PC-9 (cell line): ENCODE results near the gene SETBP1. TPM values are rescaled to one million over a fixed set of nuclear protein-coding genes. Genes with fewer than 3 reads are reported as not detected.

ENCODE experiments used
- BruUV-seq: library from RNA; stranded (reverse); fragments of 400-500 nt; replicated peaks from 2 replicates; lab custom pipeline; 2021; lab: Mats Ljungman, UMichigan
- CTCF ChIA-PET: fragments of 300-600 bp; sonication (Branson Sonifier 250); formaldehyde crosslinking; loops from one replicate; lab custom pipeline; 2022; ENCODE audit warnings: antibody characterized with exemption; lab: Charles Lee
- POLR2A ChIA-PET: fragments of 300-600 bp; sonication (Branson Sonifier 250); formaldehyde crosslinking; loops from one replicate; lab custom pipeline; 2022; ENCODE audit warnings: antibody characterized with exemption; ENCODE audit not compliant: unreplicated experiment; lab: Charles Lee
- DNase-seq, 2 experiments: peaks; one replicate each; pipeline versions ENCODE4 v3.0.0 to v3.0.0-alpha.2; 2015 to 2022; ENCODE audit warnings: mixed read lengths in 1 of 2
- H2AFZ ChIP-seq: fragments of 200-600 bp; sonication (generic); 2 replicates; pipeline ENCODE4 v1.8.1; 2017; ENCODE audit warnings: antibody characterized with exemption
- H3F3A ChIP-seq: fragments of 200-600 bp; sonication (generic); 2 replicates; pipeline ENCODE4 v1.8.1; 2017; ENCODE audit warnings: antibody characterized with exemption, mild to moderate bottlenecking, low read depth; ENCODE audit not compliant: insufficient read depth
- H3K27ac ChIP-seq: fragments of 200-600 bp; sonication (generic); 2 replicates; pipeline ENCODE4 v1.6.1; 2016; ENCODE audit warnings: mixed run types
- H3K27me3 ChIP-seq: fragments of 200-600 bp; sonication (generic); 2 replicates; pipeline ENCODE4 v1.6.1; 2016; ENCODE audit warnings: low read depth, mixed run types; ENCODE audit not compliant: insufficient read depth
- H3K36me3 ChIP-seq: fragments of 200-600 bp; sonication (generic); 2 replicates; pipeline ENCODE4 v1.6.1; 2016; ENCODE audit warnings: low read depth, mixed run types
- H3K4me1 ChIP-seq: fragments of 200-600 bp; sonication (generic); replicated peaks from 2 replicates; pipeline ENCODE4 v1.6.1; 2016; ENCODE audit warnings: mixed run types; ENCODE audit not compliant: insufficient read depth
- H3K4me2 ChIP-seq: fragments of 200-600 bp; sonication (generic); 2 replicates; pipeline ENCODE4 v1.6.1; 2017; ENCODE audit warnings: mixed run types
- H3K4me3 ChIP-seq: fragments of 200-600 bp; sonication (generic); 2 replicates; pipeline ENCODE4 v1.6.1; 2016; ENCODE audit warnings: mixed run types
- H3K79me2 ChIP-seq: fragments of 200-600 bp; sonication (generic); 2 replicates; pipeline ENCODE4 v1.6.1; 2017; ENCODE audit warnings: low read depth, mixed run types
- H3K9me2 ChIP-seq: fragments of 200-600 bp; sonication (generic); 2 replicates; pipeline ENCODE4 v1.8.1; 2017; ENCODE audit warnings: mild to moderate bottlenecking; ENCODE audit not compliant: insufficient read depth
- H3K9me3 ChIP-seq: fragments of 200-600 bp; sonication (generic); 2 replicates; pipeline ENCODE4 v1.8.1; 2016; ENCODE audit warnings: low read depth; ENCODE audit not compliant: insufficient read depth
- H4K20me1 ChIP-seq: fragments of 200-600 bp; sonication (generic); 2 replicates; pipeline ENCODE4 v1.8.1; 2017; ENCODE audit not compliant: insufficient read depth
- EZH2 ChIP-seq: fragments of 200-600 bp; sonication (generic); IDR thresholded peaks from 2 replicates; pipeline ENCODE4 v1.8.0; 2017; ENCODE audit warnings: antibody characterized with exemption, low read depth
- intact Hi-C: fragments of 100-400 bp; cut with micrococcal nuclease; formaldehyde crosslinking; loops from one replicate; pipeline ENCODE4 v1.10.0; 2022; ENCODE audit not compliant: unreplicated experiment
- total RNA-seq: library from RNA; stranded (reverse); gene quantifications from 2 replicates; pipeline ENCODE4 v1.2.3, GENCODE V29; 2021
- TF ChIP-seq, protein P1 (sequence below): fragments of 200-600 bp; sonication (generic); conservative IDR thresholded peaks from 2 replicates; pipeline ENCODE4 v1.6.1; 2017; ENCODE audit warnings: mixed run types, antibody characterized with exemption, mild to moderate bottlenecking, moderate library complexity

SETBP1 gene
- total RNA-seq, 1 experiment from 2014 or later, result 9.0 TPM

DNA sequence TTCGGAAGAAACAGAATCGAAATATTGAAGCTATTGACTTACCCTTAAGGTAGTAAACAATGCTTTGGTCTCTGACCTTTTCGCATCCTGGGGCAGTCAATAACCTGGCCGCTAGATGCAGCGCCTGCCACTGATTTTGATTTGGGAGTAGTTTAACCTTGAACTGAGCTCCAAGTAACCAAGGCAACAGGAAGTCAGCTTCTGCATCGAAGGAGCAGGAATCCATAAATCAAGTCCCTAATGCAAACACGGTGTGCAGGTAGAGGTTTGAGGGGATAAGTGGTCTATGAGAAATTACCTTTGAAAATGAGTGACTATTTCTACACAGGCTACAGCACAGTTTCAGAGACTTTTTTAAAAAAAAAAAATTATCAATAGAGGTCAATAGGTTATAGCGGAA is 353.5 kb downstream of the SETBP1 start:
- intact Hi-C loops, result no loop called here
- no peaks in the 10 kb centered on the region for H3K4me1 ChIP-seq
- H3K36me3 ChIP-seq, result no peaks in the 10 kb centered on the region
- TF ChIP-seq, protein P1, sequence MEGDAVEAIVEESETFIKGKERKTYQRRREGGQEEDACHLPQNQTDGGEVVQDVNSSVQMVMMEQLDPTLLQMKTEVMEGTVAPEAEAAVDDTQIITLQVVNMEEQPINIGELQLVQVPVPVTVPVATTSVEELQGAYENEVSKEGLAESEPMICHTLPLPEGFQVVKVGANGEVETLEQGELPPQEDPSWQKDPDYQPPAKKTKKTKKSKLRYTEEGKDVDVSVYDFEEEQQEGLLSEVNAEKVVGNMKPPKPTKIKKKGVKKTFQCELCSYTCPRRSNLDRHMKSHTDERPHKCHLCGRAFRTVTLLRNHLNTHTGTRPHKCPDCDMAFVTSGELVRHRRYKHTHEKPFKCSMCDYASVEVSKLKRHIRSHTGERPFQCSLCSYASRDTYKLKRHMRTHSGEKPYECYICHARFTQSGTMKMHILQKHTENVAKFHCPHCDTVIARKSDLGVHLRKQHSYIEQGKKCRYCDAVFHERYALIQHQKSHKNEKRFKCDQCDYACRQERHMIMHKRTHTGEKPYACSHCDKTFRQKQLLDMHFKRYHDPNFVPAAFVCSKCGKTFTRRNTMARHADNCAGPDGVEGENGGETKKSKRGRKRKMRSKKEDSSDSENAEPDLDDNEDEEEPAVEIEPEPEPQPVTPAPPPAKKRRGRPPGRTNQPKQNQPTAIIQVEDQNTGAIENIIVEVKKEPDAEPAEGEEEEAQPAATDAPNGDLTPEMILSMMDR, result no peak
- TF ChIP-seq EZH2, result no peak
- no peaks in the 10 kb centered on the region for H3K79me2 ChIP-seq
- H2AFZ ChIP-seq, result no peak overlapping the region
- H3F3A ChIP-seq, result no peaks in the 10 kb centered on the region
- H3K9me3 ChIP-seq, result no peaks in the 10 kb centered on the region
- ChIA-PET POLR2A (no interaction called here), CTCF (no interaction called here)
- no peaks in the 10 kb centered on the region for H3K9me2 ChIP-seq
- H3K27me3 ChIP-seq, result no peaks in the 10 kb centered on the region
- no peak for DNase-seq
- H3K4me2 ChIP-seq, result no peak overlapping the region
- H4K20me1 ChIP-seq, result no peaks in the 10 kb centered on the region
- no peak overlapping the region for H3K27ac ChIP-seq
- no peak overlapping the region for H3K4me3 ChIP-seq
- no TSS peak for BruUV-seq

DNA sequence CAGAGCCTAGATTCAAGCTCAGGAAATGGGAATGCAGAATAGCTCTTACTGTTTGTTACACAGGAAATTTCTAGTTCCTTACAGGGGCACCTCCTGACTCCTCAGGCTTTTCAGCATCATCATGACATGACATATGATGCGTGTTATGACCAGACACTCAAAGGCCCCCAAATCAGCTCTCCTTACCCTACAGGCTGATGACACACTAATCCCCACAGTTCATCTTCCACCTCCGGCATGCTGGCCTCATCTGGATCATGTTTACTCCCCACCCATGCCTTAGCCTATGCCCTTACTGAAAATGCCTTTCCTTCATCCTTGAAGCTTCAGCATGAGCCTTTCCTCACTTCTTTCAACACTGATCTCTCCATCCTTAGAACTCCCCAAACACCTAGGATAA is 356.9 kb downstream of the SETBP1 start:
- Histone ChIP-seq H3K4me2 (no peak overlapping the region), H3K27me3 (no peaks in the 10 kb centered on the region), H3K79me2 (no peaks in the 10 kb centered on the region), H3K36me3 (no peaks in the 10 kb centered on the region), H3K9me3 (no peaks in the 10 kb centered on the region), H3K27ac (no peak overlapping the region), H4K20me1 (no peaks in the 10 kb centered on the region), H3F3A (no peaks in the 10 kb centered on the region), H2AFZ (no peak overlapping the region), H3K4me3 (no peak overlapping the region), H3K9me2 (no peaks in the 10 kb centered on the region), H3K4me1 (no peaks in the 10 kb centered on the region)
- ChIA-PET POLR2A (no interaction called here), CTCF (no interaction called here)
- DNase-seq, result no peak
- TF ChIP-seq, protein P1, result no peak
- no peak for TF ChIP-seq EZH2
- BruUV-seq, result no TSS peak
- intact Hi-C loops, result no loop called here

- BruUV-seq, result no TSS peak
- Histone ChIP-seq H3K79me2 (no peaks in the 10 kb centered on the region), H3K27me3 (no peaks in the 10 kb centered on the region), H3K4me3 (no peak overlapping the region), H3K9me2 (no peaks in the 10 kb centered on the region), H3F3A (no peaks in the 10 kb centered on the region), H3K36me3 (no peaks in the 10 kb centered on the region), H3K4me1 (no peaks in the 10 kb centered on the region), H2AFZ (no peak overlapping the region), H3K9me3 (no peaks in the 10 kb centered on the region), H3K4me2 (no peak overlapping the region), H4K20me1 (no peaks in the 10 kb centered on the region), H3K27ac (no peak overlapping the region)
- TF ChIP-seq, protein P1, result no peak
- TF ChIP-seq EZH2, result no peak
- CTCF ChIA-PET, result no interaction called here
- no peak for DNase-seq
- intact Hi-C loops, result no loop called here
- POLR2A ChIA-PET, result no interaction called here
Observed at GRCh38 chr18:45039376-45039775, 358.7 kb downstream of the SETBP1 start.
